COLO829 (cell line): ENCODE data around the gene HIF3A.
"Not testable (repeated sequence)": the region's sequence is repeated elsewhere in the genome, so short reads cannot be mapped to it uniquely, and the experiment has no call there.

Experiments
- DNase-seq: peaks from one replicate; pipeline ENCODE4 v3.0.0; 2012; ENCODE audit warnings: low spot score

HIF3A gene

GRCh38 chr19:46296722-46297461, at the start of gene HIF3A:
TSS of gene HIF3A (plus strand) at chr19:46297042. CDS start at chr19:46297077, 35 bp downstream.
- DNase-seq: no peak

GRCh38 chr19:46250076-46250735, 46.6 kb upstream of the HIF3A start:
- no peak for DNase-seq

- DNase-seq: no peak
These were observed 45.4 kb upstream of the HIF3A start for GRCh38 chr19:46251416-46251815.

DNA sequence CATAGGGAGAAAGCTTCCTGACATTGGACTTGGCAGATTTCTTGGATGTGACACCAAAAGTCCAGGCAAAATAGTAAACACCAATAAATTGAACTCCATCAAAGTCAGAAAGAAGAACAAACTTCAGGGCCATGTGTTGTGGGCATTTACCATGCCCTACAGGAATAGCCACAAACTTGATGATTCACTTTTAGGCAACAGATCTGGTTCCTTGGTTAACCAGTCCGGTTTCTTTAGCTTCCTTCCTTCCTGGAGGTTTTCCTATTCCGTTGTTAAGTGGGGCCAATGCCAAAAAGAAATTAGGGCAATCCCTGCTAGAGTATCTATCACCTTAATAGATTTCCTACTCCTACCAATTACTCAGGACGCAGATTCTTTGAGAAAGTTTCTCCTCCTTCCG, 42.1 kb upstream of the HIF3A start:
- no peak for DNase-seq

DNA sequence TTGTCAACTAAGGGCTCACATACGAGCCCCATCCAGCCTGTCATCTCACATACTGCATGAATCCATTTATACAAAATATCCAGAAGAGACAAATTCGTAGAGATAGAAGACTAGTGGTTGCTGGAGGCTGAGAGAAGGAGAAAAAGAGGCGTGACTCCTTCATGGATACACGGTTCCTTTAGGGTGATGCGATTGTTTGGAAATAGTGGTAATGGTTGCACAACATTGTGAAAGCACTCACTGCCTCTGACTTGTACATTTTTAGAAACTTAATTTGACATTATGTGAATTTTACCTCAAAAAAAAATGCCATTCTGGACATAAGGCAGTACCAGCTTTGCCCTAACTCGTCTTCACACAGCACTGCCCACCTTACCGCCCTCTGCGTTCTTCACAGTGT, 40.0 kb upstream of the HIF3A start:
- DNase-seq: no peak

DNA sequence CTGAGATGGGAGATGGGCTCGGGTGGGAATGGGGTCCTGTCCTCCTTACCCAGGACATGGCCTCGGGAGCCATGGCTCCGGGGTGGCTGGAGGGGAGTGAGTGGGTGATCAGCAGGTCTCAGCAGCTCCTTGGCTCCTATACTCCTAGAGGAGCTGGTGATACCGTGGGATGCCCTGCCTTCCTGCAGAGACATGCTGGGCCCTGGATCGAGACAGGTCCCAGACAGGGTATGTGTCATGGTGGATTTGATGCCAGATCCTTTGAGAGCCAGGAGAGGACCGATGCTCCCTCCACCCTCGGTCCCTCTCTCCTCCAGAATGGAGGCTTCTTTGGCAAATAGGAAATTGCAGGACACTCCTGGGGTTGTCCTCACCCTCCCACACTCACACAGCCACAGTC, 35.3 kb upstream of the HIF3A start:
- DNase-seq: not testable (repeated sequence)

GRCh38 chr19:46262684-46263296, 34.1 kb upstream of the HIF3A start:
- DNase-seq: peak; percentile 12

DNA sequence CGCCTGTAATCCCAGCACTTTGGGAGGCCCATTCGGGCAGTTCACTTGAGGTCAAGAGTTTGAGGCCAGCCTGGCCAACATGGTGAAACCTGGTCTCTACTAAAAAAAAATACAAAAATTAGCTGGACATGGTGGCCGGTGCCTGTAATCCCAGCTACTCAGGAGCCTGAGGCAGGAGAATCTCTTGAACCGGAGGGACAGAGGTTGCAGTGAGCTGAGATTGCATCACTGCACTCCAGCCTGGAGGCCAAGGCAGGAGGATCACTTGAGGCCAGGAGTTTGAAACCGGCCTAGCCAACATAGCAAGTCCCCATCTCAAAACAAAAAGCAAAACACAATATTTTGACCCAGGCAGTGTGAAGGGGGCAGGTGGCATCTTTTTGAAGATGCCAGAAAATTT, 32.0 kb upstream of the HIF3A start:
- not testable (repeated sequence) for DNase-seq

GRCh38 chr19:46265217-46265828, 31.5 kb upstream of the HIF3A start:
- DNase-seq: peak; percentile 78

DNA sequence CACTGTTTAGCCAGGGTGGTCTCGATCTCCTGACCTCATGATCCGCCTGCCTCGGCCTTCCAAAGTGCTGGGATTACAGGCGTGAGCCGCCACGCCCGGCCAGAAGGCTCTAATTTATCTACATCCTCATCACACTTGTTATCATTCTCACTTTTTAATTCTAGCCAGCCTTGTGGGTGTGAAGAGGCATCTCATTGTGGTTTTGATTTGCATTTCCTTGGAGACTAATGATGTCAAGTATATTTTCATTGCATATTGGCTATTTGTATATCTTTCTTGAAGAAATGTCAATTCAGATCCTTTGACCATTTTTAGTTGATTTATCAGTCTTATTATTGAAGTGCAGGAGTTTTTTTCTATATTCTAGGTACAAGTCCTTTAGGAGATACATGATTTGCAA, 27.7 kb upstream of the HIF3A start:
- no peak for DNase-seq

- no peak for DNase-seq
These were observed 26.2 kb upstream of the HIF3A start for GRCh38 chr19:46270521-46271256.

DNA sequence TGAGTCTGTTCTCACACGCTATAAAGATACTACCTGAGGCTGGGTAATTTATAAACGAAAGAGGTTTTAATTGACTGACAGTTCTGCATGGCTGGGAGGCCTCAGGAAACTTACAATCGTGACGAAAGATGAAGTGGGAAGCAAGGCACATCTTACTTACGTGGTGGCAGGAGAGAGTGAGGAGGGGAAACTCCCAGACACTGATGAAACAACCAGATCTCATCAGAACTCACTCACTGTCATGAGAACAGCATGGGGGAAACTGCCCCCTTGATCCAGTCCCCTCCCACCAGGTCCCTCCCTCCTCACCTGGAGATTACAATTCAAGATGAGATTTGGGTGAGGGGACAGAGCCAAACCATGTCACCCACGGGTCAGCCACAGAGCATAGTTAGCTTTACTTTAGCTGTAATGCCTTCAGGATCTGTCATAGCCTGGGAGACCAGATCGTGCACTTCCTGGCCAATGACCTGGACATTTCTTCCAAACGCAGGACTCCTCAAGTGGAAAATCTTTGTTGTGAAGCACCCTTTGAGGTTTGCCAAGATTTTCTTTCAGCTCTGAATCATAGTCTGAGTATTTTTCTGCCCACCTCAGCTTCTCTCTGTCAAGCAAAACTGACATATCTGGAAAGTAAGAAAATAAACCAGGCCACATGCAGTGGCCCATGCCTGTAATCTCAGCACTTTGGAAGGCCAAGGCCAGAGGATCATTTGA, 25.2 kb upstream of the HIF3A start:
- no peak for DNase-seq

DNA sequence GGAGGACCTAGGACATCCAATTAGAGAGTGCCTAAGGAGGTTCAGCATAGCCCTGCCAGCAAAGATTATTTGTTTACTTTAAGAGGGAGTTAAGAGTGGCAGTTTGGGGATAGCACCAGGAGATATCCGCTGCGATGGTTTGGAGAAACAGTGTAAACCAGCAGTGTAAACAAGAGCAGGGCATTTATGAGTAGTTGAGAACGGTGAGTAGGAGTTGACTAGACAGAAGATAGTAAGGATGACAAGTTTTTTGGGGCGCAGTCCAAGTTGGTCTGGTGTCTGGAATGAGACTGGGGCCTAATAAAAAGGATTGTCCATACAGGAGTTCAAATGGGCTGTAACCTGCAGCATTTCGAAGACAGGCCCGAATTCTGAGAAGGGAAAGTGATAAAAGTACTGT, 22.9 kb upstream of the HIF3A start:
- not testable (repeated sequence) for DNase-seq

DNA sequence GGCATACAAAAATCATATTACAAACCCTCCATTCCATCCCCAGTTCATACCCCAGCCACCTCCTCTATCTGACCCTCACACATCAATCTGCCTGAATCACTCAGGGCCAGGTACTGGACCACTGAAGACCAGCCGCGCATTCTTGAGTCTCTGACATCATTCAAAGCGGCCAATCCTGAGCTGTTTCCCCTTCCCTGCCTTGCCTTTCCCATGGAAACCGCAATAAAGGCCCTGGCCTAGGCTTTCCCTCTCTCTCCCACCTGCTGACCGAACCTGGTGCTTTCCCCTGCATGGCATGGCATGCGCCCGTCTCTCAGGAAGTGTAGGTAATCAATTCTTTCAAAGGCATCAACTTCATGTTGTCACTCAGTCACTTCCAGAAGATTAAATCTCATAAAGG, 17.7 kb upstream of the HIF3A start:
- no peak for DNase-seq

DNA sequence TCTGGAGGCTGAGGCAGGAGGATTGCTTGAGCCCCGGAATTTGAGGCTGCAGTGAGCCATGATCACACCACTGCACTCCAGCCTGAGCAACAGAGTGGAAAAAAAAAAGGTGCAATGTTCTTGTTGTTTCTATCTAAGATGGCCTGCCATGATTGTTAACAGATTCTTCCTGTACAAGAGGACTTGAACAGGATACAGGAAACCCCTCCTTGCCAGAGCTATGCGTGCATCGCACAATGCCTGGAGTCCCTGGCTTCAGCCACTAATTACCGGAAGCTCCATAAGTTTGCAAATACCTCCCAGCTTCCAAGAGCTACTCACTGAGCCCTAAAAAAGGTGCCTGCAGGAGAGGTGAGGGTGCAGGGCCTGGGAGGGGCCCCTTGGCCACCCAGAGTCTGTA, 13.1 kb upstream of the HIF3A start:
- DNase-seq: no peak

DNA sequence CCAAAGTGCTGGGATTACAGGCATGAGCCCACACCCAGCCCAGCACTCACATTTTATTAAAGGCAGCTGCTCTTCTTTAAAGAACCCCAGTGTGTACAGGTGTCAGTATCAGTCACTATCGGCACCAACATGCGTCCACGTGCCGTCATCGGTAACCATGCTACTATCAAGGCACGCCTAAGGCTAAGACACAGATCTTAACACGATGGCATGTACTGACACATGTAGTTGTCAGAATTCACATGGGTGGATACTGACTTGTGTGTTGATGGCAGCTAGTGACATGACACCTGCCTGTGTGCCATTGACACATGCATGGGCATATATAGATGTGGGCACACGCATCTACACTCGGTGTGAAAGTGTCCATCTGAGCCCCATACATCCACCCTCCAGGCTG, 12.2 kb upstream of the HIF3A start:
- DNase-seq: no peak

GRCh38 chr19:46287585-46287984, 9.3 kb upstream of the HIF3A start:
- no peak for DNase-seq

GRCh38 chr19:46288896-46289588, 7.8 kb upstream of the HIF3A start:
- peak; percentile 92 for DNase-seq

DNA sequence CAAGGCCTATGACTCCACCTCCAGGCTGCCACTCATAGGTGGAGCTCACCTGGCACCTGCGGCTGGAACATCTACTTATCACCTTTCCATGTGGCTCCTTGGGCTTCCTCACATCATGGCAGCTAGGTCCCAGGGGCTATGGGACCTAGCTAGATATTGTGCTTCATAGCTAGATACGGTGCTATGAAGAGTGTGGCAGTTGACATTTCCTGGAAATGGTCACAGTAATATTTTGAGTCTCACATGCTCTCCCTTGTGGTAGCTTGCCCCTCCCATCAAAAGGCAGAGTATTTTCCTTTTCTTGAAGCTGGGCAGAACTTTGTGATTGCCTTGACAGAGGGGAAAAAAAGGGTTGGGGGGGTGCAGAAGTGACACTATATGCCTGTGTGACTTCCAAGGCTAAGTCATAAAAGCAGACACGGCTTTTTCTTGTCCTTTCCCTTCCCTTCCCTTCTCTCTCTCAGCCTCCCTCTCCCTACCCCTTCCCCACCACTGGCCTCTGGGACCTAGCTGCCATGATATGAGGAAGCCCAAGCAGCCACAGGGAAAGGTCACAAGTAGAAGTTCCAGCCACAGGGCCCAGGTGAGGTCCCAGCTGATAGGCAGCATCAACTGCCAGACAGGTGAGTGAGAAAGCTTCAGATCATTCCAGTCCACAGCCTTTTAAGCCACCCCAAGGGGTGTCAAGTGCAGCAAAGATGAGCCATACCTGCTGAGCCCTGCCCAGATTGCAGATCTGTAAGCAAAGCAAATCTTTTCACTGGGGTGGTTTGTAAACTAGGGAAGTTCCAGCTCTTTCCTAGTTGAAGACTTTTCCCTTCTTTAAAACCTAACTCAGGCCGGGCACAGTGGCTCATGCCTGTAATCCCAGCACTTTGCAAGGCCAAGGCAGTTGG, 6.9 kb upstream of the HIF3A start:
- DNase-seq: no peak

DNA sequence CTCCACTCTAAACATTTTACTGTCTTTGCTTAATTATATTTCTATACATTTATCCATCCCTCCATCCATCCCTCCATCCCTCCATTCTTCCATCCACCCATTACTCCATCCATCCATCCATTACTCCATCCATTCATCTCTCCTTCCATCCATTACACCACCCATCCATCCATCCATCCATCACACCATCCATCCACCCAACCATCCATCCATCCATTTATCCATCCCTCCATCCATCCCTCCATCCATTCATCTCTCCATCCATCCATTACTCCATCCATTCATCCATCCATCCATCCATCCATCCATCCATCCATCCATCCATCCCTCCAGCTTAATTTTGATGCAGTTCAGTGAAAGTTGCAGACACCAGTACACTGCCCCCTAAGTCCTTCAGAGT, 5.0 kb upstream of the HIF3A start:
- no peak for DNase-seq
